D721Med (cell line): ENCODE measurements around the gene TPD52L3.

Experiments used
- DNase-seq: peaks from one replicate; pipeline ENCODE4 v3.0.0; 2011; ENCODE audit warnings: low spot score; ENCODE audit not compliant: insufficient read length
- FAIRE-seq: peaks from 2 replicates; lab custom pipeline; 2011; peaks lifted over from hg19 to GRCh38; lab: Jason Lieb, UNC
- CTCF ChIP-seq: IDR thresholded peaks from 2 replicates; pipeline ENCODE4 v1.5.1; 2012; ENCODE audit warnings: mild to moderate bottlenecking, control low read depth; ENCODE audit not compliant: insufficient read depth; ENCODE audit errors: missing control alignments

TPD52L3 gene

GRCh38 chr9:6356904-6357303 lies 28.7 kb downstream of the TPD52L3 start:
- no peak for TF ChIP-seq CTCF
- no peak for DNase-seq
- FAIRE-seq, result no peak

- FAIRE-seq, result no peak
- no peak for TF ChIP-seq CTCF
Observed at GRCh38 chr9:6367128-6367890, 39.1 kb downstream of the TPD52L3 start.

GRCh38 chr9:6368831-6369230 lies 40.7 kb downstream of the TPD52L3 start:
- FAIRE-seq (no peak), DNase-seq (no peak)
- no peak for TF ChIP-seq CTCF

More at GRCh38 chr9:6367128-6367890, 39.1 kb downstream of the TPD52L3 start:
- no peak for DNase-seq
